HepG2 (cell line): ENCODE measurements around the gene CMIP. TPM values are rescaled to one million over a fixed set of nuclear protein-coding genes. Genes with fewer than 3 reads are reported as not detected.
A peak's percentile ranks its signal among the peaks of the same experiment; 100 is the strongest.

Experiments
- ATAC-seq: fragments of 200-7000 bp; cut with Tn5 transposase; 3 replicates; pipeline ENCODE4 v1.9.1; 2020; ENCODE audit warnings: mild to moderate bottlenecking, moderate library complexity
- BruUV-seq: library from RNA; stranded (reverse); fragments of 400-500 nt; replicated peaks from 2 replicates; lab custom pipeline; 2021; lab: Mats Ljungman, UMichigan
- CTCF ChIA-PET: fragments of 300-600 bp; formaldehyde crosslinking; extraction: SDS; loops from one replicate; lab custom pipeline; 2021; ENCODE audit warnings: low total read pairs, inconsistent platforms, low intra/inter-chr PET ratio; lab: Yijun Ruan, JAX
- POLR2A ChIA-PET: fragments of 350-600 bp; sonication (Branson Sonifier 250); formaldehyde crosslinking; loops from one replicate; lab custom pipeline; 2020; ENCODE audit warnings: antibody characterized with exemption, inconsistent platforms; lab: Yijun Ruan, JAX
- DNase-seq: peaks from one replicate; pipeline ENCODE4 v3.0.0-alpha.2; 2015; ENCODE audit warnings: low spot score
- FAIRE-seq: peaks from 3 replicates; lab custom pipeline; 2011; peaks lifted over from hg19 to GRCh38; lab: Jason Lieb, UNC
- H2AFZ ChIP-seq: one replicate; pipeline ENCODE4 v1.6.1; 2011; ENCODE audit warnings: low read length, inconsistent platforms
- H3K27ac ChIP-seq: fragments of 300-600 bp; 3 replicates; pipeline ENCODE4 v1.8.0; 2011; ENCODE audit warnings: mixed run types, mild to moderate bottlenecking, mixed read lengths, low read length, inconsistent platforms; ENCODE audit not compliant: insufficient read depth; ENCODE audit errors: extremely low read length
- H3K27me3 ChIP-seq, 2 experiments: fragments of 200-600 bp in 1 of 2; 2 replicates in 1 of 2; 3 replicates in 1 of 2; pipeline versions ENCODE4 v1.6.0 to v1.8.0; 2011; ENCODE audit warnings: low read length in 2 of 2, mild to moderate bottlenecking in 2 of 2, moderate library complexity in 2 of 2, inconsistent platforms in 1 of 2; ENCODE audit not compliant: insufficient read depth in 2 of 2, control insufficient read depth in 1 of 2
- H3K36me3 ChIP-seq, 2 experiments: fragments of 200-600 bp in 1 of 2; replicated peaks in 1 of 2; 2 replicates in 1 of 2; 3 replicates in 1 of 2; pipeline versions ENCODE4 v1.5.1 to v1.8.0; 2011; ENCODE audit warnings: low read length in 2 of 2, inconsistent platforms in 1 of 2; ENCODE audit not compliant: insufficient read depth in 2 of 2, control insufficient read depth in 1 of 2
- H3K4me1 ChIP-seq: 2 replicates; pipeline ENCODE4 v1.5.1; 2012; ENCODE audit warnings: low read length, inconsistent platforms; ENCODE audit not compliant: insufficient read depth
- H3K4me2 ChIP-seq: 2 replicates; pipeline ENCODE4 v1.6.0; 2011; ENCODE audit warnings: low read depth, low read length, inconsistent platforms
- H3K4me3 ChIP-seq, 3 experiments: fragments of 200-600 bp in 1 of 3; sonication (generic), shearing (Covaris generic) in 1 of 3; replicated peaks in 1 of 3; 2 replicates each; pipeline ENCODE4 v1.5.1; 2011 to 2016; ENCODE audit warnings: low read length in 3 of 3, inconsistent platforms in 2 of 3, low read depth in 2 of 3, mild to moderate bottlenecking in 2 of 3, control low read depth in 1 of 3, mixed read lengths in 1 of 3; ENCODE audit not compliant: insufficient read depth in 1 of 3
- H3K79me2 ChIP-seq: one replicate; pipeline ENCODE4 v1.6.1; 2011; ENCODE audit warnings: low read length, inconsistent platforms; ENCODE audit not compliant: insufficient read depth
- H3K9ac ChIP-seq: 2 replicates; pipeline ENCODE4 v1.6.0; 2011; ENCODE audit warnings: mild to moderate bottlenecking, low read depth, low read length, inconsistent platforms; ENCODE audit not compliant: insufficient read depth
- H3K9me3 ChIP-seq: 2 replicates; pipeline ENCODE4 v1.5.1; 2012; ENCODE audit warnings: mild to moderate bottlenecking, low read length
- H4K20me1 ChIP-seq: 2 replicates; pipeline ENCODE4 v1.6.0; 2011; ENCODE audit warnings: inconsistent platforms, mild to moderate bottlenecking, low read length, moderate library complexity; ENCODE audit not compliant: insufficient read depth
- ARID2 ChIP-seq: sonication (generic); formaldehyde crosslinking; IDR thresholded peaks from 2 replicates; pipeline ENCODE4 v1.8.1; 2022; ENCODE audit warnings: mild to moderate bottlenecking, missing genetic modification reagents, borderline replicate concordance
- ARID4A ChIP-seq: sonication (generic); formaldehyde crosslinking; IDR thresholded peaks from 2 replicates; pipeline ENCODE4 v1.5.0; 2020; ENCODE audit warnings: mild to moderate bottlenecking, missing genetic modification reagents, borderline replicate concordance
- CHCHD3 ChIP-seq: sonication (generic); formaldehyde crosslinking; IDR thresholded peaks from 2 replicates; pipeline ENCODE4 v1.8.0; 2022; ENCODE audit warnings: mild to moderate bottlenecking, missing genetic modification reagents, moderate library complexity
- DRAP1 ChIP-seq: IDR thresholded peaks from 2 replicates; pipeline ENCODE4 v1.6.1; 2016; ENCODE audit warnings: missing genetic modification reagents, missing compliant biosample characterization
- ETV6 ChIP-seq: sonication (generic); formaldehyde crosslinking; conservative IDR thresholded peaks from 2 replicates; pipeline ENCODE4 v1.4.0; 2020; ENCODE audit warnings: missing genetic modification reagents
- FOXC1 ChIP-seq: sonication (generic); formaldehyde crosslinking; IDR thresholded peaks from 2 replicates; pipeline ENCODE4 v1.8.0; 2022; ENCODE audit warnings: mild to moderate bottlenecking, missing genetic modification reagents, borderline replicate concordance
- PLRG1 ChIP-seq: fragments of 450-650 bp; conservative IDR thresholded peaks from 2 replicates; pipeline ENCODE4 v1.6.1; 2016
- SCMH1 ChIP-seq: sonication (generic); formaldehyde crosslinking; IDR thresholded peaks from 2 replicates; pipeline ENCODE4 v1.9.0; 2021; ENCODE audit warnings: missing genetic modification reagents, mild to moderate bottlenecking, borderline replicate concordance
- ZNF225 ChIP-seq: sonication (generic); formaldehyde crosslinking; IDR thresholded peaks from 2 replicates; pipeline ENCODE4 v1.4.0; 2020; ENCODE audit warnings: mild to moderate bottlenecking, missing genetic modification reagents
- ZNF432 ChIP-seq: sonication (generic); formaldehyde crosslinking; IDR thresholded peaks from 2 replicates; pipeline ENCODE4 v1.5.0; 2020; ENCODE audit warnings: missing genetic modification reagents, mild to moderate bottlenecking, borderline replicate concordance
- ZSCAN22 ChIP-seq: sonication (generic); formaldehyde crosslinking; IDR thresholded peaks from 2 replicates; pipeline ENCODE4 v1.4.0; 2020; ENCODE audit warnings: mild to moderate bottlenecking, missing genetic modification reagents
- WGBS: methylation state at CpG from one replicate; pipeline ENCODE4 v1.1.6; 2017; ENCODE audit warnings: low lambda C conversion rate; 5-methylcytosine and 5-hydroxymethylcytosine counted together
- in situ Hi-C: cut with HindIII; loops from 2 replicates; pipeline ENCODE4 v1.10.0; 2017; ENCODE audit warnings: low pct_unique_long_range_greater_than_20kb; ENCODE audit not compliant: extremely low pct_ligation_motif_present
- intact Hi-C: fragments of 100-400 bp; cut with micrococcal nuclease; formaldehyde crosslinking; loops from one replicate; pipeline ENCODE4 v1.10.0; 2022; ENCODE audit not compliant: unreplicated experiment
- polyA plus RNA-seq, 8 experiments: library from polyadenylated mRNA; depleted of rRNA in 3 of 8; stranded (reverse) in 7 of 8; unstranded in 1 of 8; fragments of >200 nt; fragmentation: Illumina TruSeq in 4 of 8; extraction: Trizol in 4 of 8; gene quantifications; 2 replicates each; pipeline versions ENCODE4 v1.2.1 to v1.2.3, GENCODE V29; 2011 to 2016; ENCODE audit warnings: low read depth in 4 of 8, missing spikeins in 1 of 8, mixed read lengths in 1 of 8; ENCODE audit not compliant: insufficient read depth in 1 of 8
- total RNA-seq, 5 experiments: library from RNA; depleted of rRNA; stranded (reverse); fragments of >200 nt; fragmentation: Illumina TruSeq; extraction: Trizol; gene quantifications; 2 replicates each; pipeline ENCODE4 v1.2.3, GENCODE V29; 2016; ENCODE audit warnings: low read depth in 1 of 5
- TF ChIP-seq, protein P1 (sequence below): sonication (generic); formaldehyde crosslinking; IDR thresholded peaks from 2 replicates; pipeline ENCODE4 v1.5.1; 2020; ENCODE audit warnings: mild to moderate bottlenecking, missing genetic modification reagents, moderate library complexity

The CMIP gene
- total and polyA plus RNA-seq, 2 of the 13 experiments (the other 11 are each of a cell fraction or from before 2014, with no cell fraction given): 10.9 to 18.1 TPM

- no peak for TF ChIP-seq DRAP1 (CRISPR knock-in tag)
These were observed 60.5 kb downstream of the CMIP start (continued) for GRCh38 chr16:81505011-81505661.

GRCh38 chr16:81509404-81509803 is 64.8 kb downstream of the CMIP start:
- DNase-seq: no peak
- TF ChIP-seq PLRG1 (no peak), ZNF432 (CRISPR knock-in tag) (no peak), FOXC1 (CRISPR knock-in tag) (no peak), ETV6 (CRISPR knock-in tag) (no peak), ARID2 (CRISPR knock-in tag) (no peak), ZSCAN22 (CRISPR knock-in tag) (no peak), ARID4A (CRISPR knock-in tag) (no peak), CHCHD3 (no peak), SCMH1 (CRISPR knock-in tag) (no peak), ZNF225 (CRISPR knock-in tag) (peak; percentile 71; the same call in 1 of the 2 replicates)
- TF ChIP-seq, protein P1, sequence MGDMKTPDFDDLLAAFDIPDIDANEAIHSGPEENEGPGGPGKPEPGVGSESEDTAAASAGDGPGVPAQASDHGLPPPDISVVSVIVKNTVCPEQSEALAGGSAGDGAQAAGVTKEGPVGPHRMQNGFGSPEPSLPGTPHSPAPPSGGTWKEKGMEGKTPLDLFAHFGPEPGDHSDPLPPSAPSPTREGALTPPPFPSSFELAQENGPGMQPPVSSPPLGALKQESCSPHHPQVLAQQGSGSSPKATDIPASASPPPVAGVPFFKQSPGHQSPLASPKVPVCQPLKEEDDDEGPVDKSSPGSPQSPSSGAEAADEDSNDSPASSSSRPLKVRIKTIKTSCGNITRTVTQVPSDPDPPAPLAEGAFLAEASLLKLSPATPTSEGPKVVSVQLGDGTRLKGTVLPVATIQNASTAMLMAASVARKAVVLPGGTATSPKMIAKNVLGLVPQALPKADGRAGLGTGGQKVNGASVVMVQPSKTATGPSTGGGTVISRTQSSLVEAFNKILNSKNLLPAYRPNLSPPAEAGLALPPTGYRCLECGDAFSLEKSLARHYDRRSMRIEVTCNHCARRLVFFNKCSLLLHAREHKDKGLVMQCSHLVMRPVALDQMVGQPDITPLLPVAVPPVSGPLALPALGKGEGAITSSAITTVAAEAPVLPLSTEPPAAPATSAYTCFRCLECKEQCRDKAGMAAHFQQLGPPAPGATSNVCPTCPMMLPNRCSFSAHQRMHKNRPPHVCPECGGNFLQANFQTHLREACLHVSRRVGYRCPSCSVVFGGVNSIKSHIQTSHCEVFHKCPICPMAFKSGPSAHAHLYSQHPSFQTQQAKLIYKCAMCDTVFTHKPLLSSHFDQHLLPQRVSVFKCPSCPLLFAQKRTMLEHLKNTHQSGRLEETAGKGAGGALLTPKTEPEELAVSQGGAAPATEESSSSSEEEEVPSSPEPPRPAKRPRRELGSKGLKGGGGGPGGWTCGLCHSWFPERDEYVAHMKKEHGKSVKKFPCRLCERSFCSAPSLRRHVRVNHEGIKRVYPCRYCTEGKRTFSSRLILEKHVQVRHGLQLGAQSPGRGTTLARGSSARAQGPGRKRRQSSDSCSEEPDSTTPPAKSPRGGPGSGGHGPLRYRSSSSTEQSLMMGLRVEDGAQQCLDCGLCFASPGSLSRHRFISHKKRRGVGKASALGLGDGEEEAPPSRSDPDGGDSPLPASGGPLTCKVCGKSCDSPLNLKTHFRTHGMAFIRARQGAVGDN: peak; percentile 20; the same call in 1 of the 2 replicates
- TF ChIP-seq, all 625 proteins: peak for 2
- H4K20me1 ChIP-seq: peaks cover 79% of the 10 kb centered on the region
- H3K9me3 ChIP-seq: peaks cover 9% of the 10 kb centered on the region; the same call in 1 of the 2 replicates
- no peak overlapping the region for H3K4me3 ChIP-seq
- H3K4me2 ChIP-seq: no peak overlapping the region
- POLR2A ChIA-PET: no interaction called here
- intact Hi-C loops: no loop called here
- no peaks in the 10 kb centered on the region for H3K27me3 ChIP-seq
- no peak for ATAC-seq
- H3K4me1 ChIP-seq: peaks cover 46% of the 10 kb centered on the region
- FAIRE-seq: no peak
- H2AFZ ChIP-seq: no peak overlapping the region
- CTCF ChIA-PET: no interaction called here
- WGBS: 98% methylated on average over 6 of the region's 6 CpGs
- no peak overlapping the region for H3K27ac ChIP-seq
- H3K9ac ChIP-seq: no peak overlapping the region
- no TSS peak for BruUV-seq
- peaks cover 95% of the 10 kb centered on the region for H3K79me2 ChIP-seq
- H3K36me3 ChIP-seq: peaks cover 5 to 29% of the 10 kb centered on the region in 2 experiments
- in situ Hi-C loops: no loop called here
